Lung (tissue), 12 donors: ENCODE data around the gene LSAMP. TPM values are rescaled to one million over a fixed set of nuclear protein-coding genes. Genes with fewer than 3 reads are reported as not detected.

Experiments used
- ATAC-seq: fragments of 200-7000 bp; cut with Tn5 transposase; one replicate; pipeline ENCODE4 v1.9.1; 2020; ENCODE audit warnings: moderate number of reproducible peaks; ENCODE audit not compliant: insufficient read depth, low FRiP score
- DNase-seq, 3 donors: peaks; one replicate each; pipeline ENCODE4 v3.0.0-alpha.2; 2013 to 2017
- H3K27ac ChIP-seq, 2 donors: one replicate each; pipeline ENCODE4 v1.5.1; 2013; ENCODE audit warnings: mild to moderate bottlenecking in 2 of 2, moderate library complexity in 2 of 2, control low read depth in 1 of 2, inconsistent platforms in 1 of 2, low read depth in 1 of 2, low read length in 1 of 2
- H3K27me3 ChIP-seq, 3 donors: one replicate each; pipeline ENCODE4 v1.5.1; 2013; ENCODE audit warnings: low read length in 2 of 3; ENCODE audit not compliant: control insufficient read depth in 3 of 3, insufficient read depth in 3 of 3
- H3K36me3 ChIP-seq, 4 donors: one replicate each; pipeline ENCODE4 v1.5.1; 2013; ENCODE audit warnings: low read length in 4 of 4, mild to moderate bottlenecking in 1 of 4, moderate library complexity in 1 of 4; ENCODE audit not compliant: control insufficient read depth in 4 of 4, insufficient read depth in 4 of 4
- H3K4me1 ChIP-seq, 5 donors: one replicate each; pipeline ENCODE4 v1.5.1; 2013; ENCODE audit warnings: low read length in 5 of 5, mild to moderate bottlenecking in 2 of 5, moderate library complexity in 1 of 5; ENCODE audit not compliant: control insufficient read depth in 5 of 5, insufficient read depth in 5 of 5
- H3K4me3 ChIP-seq: one replicate; pipeline ENCODE4 v1.5.1; 2013; ENCODE audit warnings: mild to moderate bottlenecking, control low read depth, moderate library complexity
- H3K9ac ChIP-seq, 2 donors: one replicate each; pipeline ENCODE4 v1.5.1; 2013; ENCODE audit warnings: low read length in 2 of 2, control low read depth in 1 of 2; ENCODE audit not compliant: insufficient read depth in 1 of 2
- H3K9me3 ChIP-seq, 4 donors: one replicate each; pipeline ENCODE4 v1.5.1; 2013; ENCODE audit warnings: low read length in 3 of 4, mild to moderate bottlenecking in 1 of 4, moderate library complexity in 1 of 4; ENCODE audit not compliant: control insufficient read depth in 4 of 4, insufficient read depth in 3 of 4
- CTCF ChIP-seq: IDR thresholded peaks from 2 replicates; pipeline ENCODE4 v1.5.1; 2012; ENCODE audit warnings: mild to moderate bottlenecking; ENCODE audit errors: control extremely low read depth, extremely low read depth
- WGBS, 2 donors: extraction: QIAGEN DNeasy Blood & Tissue Kit; methylation state at CpG; one replicate each; pipeline ENCODE4 v1.1.7; 2013; 5-methylcytosine and 5-hydroxymethylcytosine counted together
- polyA plus RNA-seq, 2 donors: library from polyadenylated mRNA; stranded (reverse); fragments of 200-250 nt; gene quantifications; one replicate each; pipeline ENCODE4 v1.2.1, GENCODE V29; 2013
- total RNA-seq, 2 donors: library from RNA; depleted of rRNA in 1 of 2; stranded (reverse); fragments of >200 nt in 1 of 2; gene quantifications; one replicate each; pipeline ENCODE4 v1.2.1, GENCODE V29; 2014 to 2021
- donor health status: control.
- donor health status: control.
- donor health status: Bipolar disorder and iron deficiency.
- donor health status: healthy.
- donor health status: DM: yes; HTN: yes; CAD: no.

LSAMP gene
- total and polyA plus RNA-seq, 4 donors = 1.6 to 21.9 (median 9.5) TPM

- Histone ChIP-seq H3K9ac (no peak overlapping the region), H3K4me3 (no peak overlapping the region), H3K9me3 (no peaks in the 10 kb centered on the region), H3K27me3 (no peaks in the 10 kb centered on the region), H3K4me1 (no peaks in the 10 kb centered on the region), H3K36me3 (no peaks in the 10 kb centered on the region), H3K27ac (no peak overlapping the region)
- DNase-seq (peak in 1 of 3 donors; percentile 21), ATAC-seq (no peak)
- 74 to 85% methylated on average over 2 of the region's 2 CpGs for WGBS, 2 donors
- TF ChIP-seq CTCF = no peak
These were observed 253.9 kb downstream of the LSAMP start for GRCh38 chr3:116191409-116191808.

- Histone ChIP-seq H3K9me3 (no peaks in the 10 kb centered on the region), H3K36me3 (no peaks in the 10 kb centered on the region), H3K9ac (no peak overlapping the region), H3K4me1 (no peaks in the 10 kb centered on the region), H3K27me3 (no peaks in the 10 kb centered on the region), H3K27ac (no peak overlapping the region), H3K4me3 (no peak overlapping the region)
- ATAC-seq (no peak), DNase-seq (no peak)
- no peak for TF ChIP-seq CTCF
- 82 to 85% methylated on average over 3 of the region's 3 CpGs for WGBS, 2 donors
These were observed 255.2 kb downstream of the LSAMP start for GRCh38 chr3:116190095-116190494.

- no peak for TF ChIP-seq CTCF
- no peak overlapping the region for H3K4me3 ChIP-seq
- no peak for ATAC-seq
- no peak for DNase-seq
- H3K9ac ChIP-seq = no peak overlapping the region
- no peaks in the 10 kb centered on the region for H3K36me3 ChIP-seq
- 79 to 91% methylated on average over 3 of the region's 3 CpGs for WGBS, 2 donors
- no peaks in the 10 kb centered on the region for H3K27me3 ChIP-seq
- no peaks in the 10 kb centered on the region for H3K9me3 ChIP-seq
- H3K27ac ChIP-seq = no peak overlapping the region
- H3K4me1 ChIP-seq = no peaks in the 10 kb centered on the region
These were observed 257.0 kb downstream of the LSAMP start for GRCh38 chr3:116188231-116188785.

DNA sequence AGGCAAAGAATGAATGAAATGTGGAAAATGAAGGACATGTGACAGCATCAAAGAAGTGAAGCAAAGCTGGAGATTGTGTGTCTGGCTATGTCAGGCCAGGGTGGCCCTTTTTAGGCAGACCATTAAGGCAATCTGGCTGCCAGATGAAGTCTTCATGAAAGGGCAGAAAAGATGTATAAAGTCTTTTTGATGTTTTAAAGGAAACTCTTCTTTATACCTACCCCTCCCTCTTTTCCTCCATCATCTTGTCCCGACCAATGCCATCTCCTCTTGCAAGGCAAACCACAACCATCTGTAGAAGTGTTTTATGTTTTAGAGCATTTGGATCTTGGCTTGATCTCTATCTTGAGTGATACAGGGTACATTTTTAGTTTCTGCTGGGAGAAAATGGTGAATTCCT, 259.2 kb downstream of the LSAMP start:
- H3K9ac ChIP-seq = no peak overlapping the region
- ATAC-seq (no peak), DNase-seq (no peak)
- no peaks in the 10 kb centered on the region for H3K9me3 ChIP-seq
- no peaks in the 10 kb centered on the region for H3K27me3 ChIP-seq
- no peaks in the 10 kb centered on the region for H3K4me1 ChIP-seq
- TF ChIP-seq CTCF = no peak
- no peak overlapping the region for H3K27ac ChIP-seq
- 69 to 81% methylated on average over 1 of the region's 1 CpG for WGBS, 2 donors
- H3K36me3 ChIP-seq = no peaks in the 10 kb centered on the region
- no peak overlapping the region for H3K4me3 ChIP-seq
